ENCODE results near the gene AGPAT4.

GRCh38 chr6:161153725-161154124 lies 120.1 kb downstream of the AGPAT4 start:
- TF ChIP-seq POLR2A (IDR thresholded peaks at IDR 0.05) (no peak), EP300 (IDR thresholded peaks at IDR 0.05) (no peak)
